Measurements from ENCODE around the gene SEC14L1.

DNA sequence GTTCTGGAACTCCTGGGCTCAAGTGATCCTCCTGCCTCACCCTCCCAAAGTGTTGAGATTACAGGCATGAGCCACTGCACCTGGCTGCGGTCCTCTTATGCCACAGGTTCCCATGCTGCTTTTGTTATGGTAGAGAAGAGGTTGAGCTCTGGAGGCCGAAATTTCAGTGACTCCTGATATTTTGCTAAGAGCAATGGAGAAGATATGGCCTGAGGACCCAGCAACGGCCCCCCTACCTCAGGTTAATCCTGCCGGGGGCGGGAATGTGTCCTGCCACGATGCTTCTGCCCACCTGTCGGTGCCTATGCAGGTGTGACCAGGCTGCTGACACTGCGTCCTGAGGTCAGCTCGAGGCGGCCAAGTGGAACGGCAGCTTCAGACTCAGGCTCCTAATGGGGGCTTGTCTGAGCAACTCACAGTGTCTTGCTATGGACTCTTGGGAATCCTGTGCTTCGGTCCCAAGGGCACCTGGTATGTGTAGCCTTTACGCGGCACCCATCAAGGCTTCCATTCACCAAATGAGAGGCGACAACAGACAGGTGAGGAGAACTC, 7.6 kb upstream of the SEC14L1 start:
- TF ChIP-seq POLR2AphosphoS5 (IDR thresholded peaks at IDR 0.05; ENCODE audit: low read depth, low read length) = no peak
- TF ChIP-seq NANOG (IDR thresholded peaks at IDR 0.05; ENCODE audit: insufficient read depth, low read depth, low read length, poor library complexity, severe bottlenecking) = no peak
- TF ChIP-seq, protein P1, sequence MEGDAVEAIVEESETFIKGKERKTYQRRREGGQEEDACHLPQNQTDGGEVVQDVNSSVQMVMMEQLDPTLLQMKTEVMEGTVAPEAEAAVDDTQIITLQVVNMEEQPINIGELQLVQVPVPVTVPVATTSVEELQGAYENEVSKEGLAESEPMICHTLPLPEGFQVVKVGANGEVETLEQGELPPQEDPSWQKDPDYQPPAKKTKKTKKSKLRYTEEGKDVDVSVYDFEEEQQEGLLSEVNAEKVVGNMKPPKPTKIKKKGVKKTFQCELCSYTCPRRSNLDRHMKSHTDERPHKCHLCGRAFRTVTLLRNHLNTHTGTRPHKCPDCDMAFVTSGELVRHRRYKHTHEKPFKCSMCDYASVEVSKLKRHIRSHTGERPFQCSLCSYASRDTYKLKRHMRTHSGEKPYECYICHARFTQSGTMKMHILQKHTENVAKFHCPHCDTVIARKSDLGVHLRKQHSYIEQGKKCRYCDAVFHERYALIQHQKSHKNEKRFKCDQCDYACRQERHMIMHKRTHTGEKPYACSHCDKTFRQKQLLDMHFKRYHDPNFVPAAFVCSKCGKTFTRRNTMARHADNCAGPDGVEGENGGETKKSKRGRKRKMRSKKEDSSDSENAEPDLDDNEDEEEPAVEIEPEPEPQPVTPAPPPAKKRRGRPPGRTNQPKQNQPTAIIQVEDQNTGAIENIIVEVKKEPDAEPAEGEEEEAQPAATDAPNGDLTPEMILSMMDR (IDR thresholded peaks at IDR 0.05; ENCODE audit: control extremely low read depth in 1 of 3, insufficient read depth in 1 of 3, low read depth in 1 of 3, low read length in 3 of 3) = no peak
- no peak for TF ChIP-seq SIX5 (IDR thresholded peaks at IDR 0.05; ENCODE audit: low read depth, low read length)
- no peak for TF ChIP-seq CBX8 (IDR thresholded peaks at IDR 0.05; ENCODE audit: borderline replicate concordance, low read depth, low read length)
- no peak for TF ChIP-seq POLR2A (IDR thresholded peaks at IDR 0.05; ENCODE audit: control extremely low read depth in 1 of 2, low read depth in 2 of 2, low read length in 2 of 2)
- TF ChIP-seq, protein P2, sequence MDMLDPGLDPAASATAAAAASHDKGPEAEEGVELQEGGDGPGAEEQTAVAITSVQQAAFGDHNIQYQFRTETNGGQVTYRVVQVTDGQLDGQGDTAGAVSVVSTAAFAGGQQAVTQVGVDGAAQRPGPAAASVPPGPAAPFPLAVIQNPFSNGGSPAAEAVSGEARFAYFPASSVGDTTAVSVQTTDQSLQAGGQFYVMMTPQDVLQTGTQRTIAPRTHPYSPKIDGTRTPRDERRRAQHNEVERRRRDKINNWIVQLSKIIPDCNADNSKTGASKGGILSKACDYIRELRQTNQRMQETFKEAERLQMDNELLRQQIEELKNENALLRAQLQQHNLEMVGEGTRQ (IDR thresholded peaks at IDR 0.05; ENCODE audit: low read length) = no peak
- TF ChIP-seq TAF1 (IDR thresholded peaks at IDR 0.05; ENCODE audit: low read depth, low read length) = no peak
- TF ChIP-seq TBP (IDR thresholded peaks at IDR 0.05; ENCODE audit: low read depth, low read length) = no peak
- no peak for TF ChIP-seq GABPA (IDR thresholded peaks at IDR 0.05; ENCODE audit: borderline replicate concordance, insufficient read depth, low read length)
